Neuronal stem cell (in vitro differentiated cells): ENCODE measurements around the gene SSBP2.

Source experiments
- DNase-seq: peaks from one replicate; pipeline ENCODE4 v3.0.0-alpha.2; 2013; ENCODE audit warnings: low spot score
- H2AFZ ChIP-seq: one replicate; pipeline ENCODE4 v1.6.1; 2013; ENCODE audit warnings: mild to moderate bottlenecking, low read length, inconsistent platforms
- H2AK5ac ChIP-seq: 2 replicates; pipeline ENCODE4 v1.6.1; 2013; ENCODE audit warnings: low read depth, mild to moderate bottlenecking, inconsistent platforms, low read length, moderate library complexity, mixed read lengths
- H2BK120ac ChIP-seq: 2 replicates; pipeline ENCODE4 v1.6.1; 2013; ENCODE audit warnings: low read depth, mild to moderate bottlenecking, inconsistent platforms, low read length, moderate library complexity, mixed read lengths
- H2BK12ac ChIP-seq: one replicate; pipeline ENCODE4 v1.6.1; 2013; ENCODE audit warnings: low read length, inconsistent platforms
- H2BK15ac ChIP-seq: 2 replicates; pipeline ENCODE4 v1.6.1; 2013; ENCODE audit warnings: mild to moderate bottlenecking, low read length, inconsistent platforms, mixed read lengths
- H2BK5ac ChIP-seq: one replicate; pipeline ENCODE4 v1.6.1; 2013; ENCODE audit warnings: inconsistent platforms, mild to moderate bottlenecking, low read length, moderate library complexity
- H3K14ac ChIP-seq: one replicate; pipeline ENCODE4 v1.6.1; 2013; ENCODE audit warnings: low read length, inconsistent platforms
- H3K18ac ChIP-seq: 2 replicates; pipeline ENCODE4 v1.6.1; 2013; ENCODE audit warnings: low read length, inconsistent platforms
- H3K23ac ChIP-seq: 2 replicates; pipeline ENCODE4 v1.6.1; 2013; ENCODE audit warnings: low read depth, mild to moderate bottlenecking, mixed read lengths, low read length, inconsistent platforms; ENCODE audit not compliant: poor library complexity
- H3K27ac ChIP-seq: replicated peaks from 3 replicates; pipeline ENCODE4 v1.5.1; 2013; ENCODE audit warnings: low read length, inconsistent platforms
- H3K27me3 ChIP-seq, 3 experiments: 2 replicates each; pipeline ENCODE4 v1.6.1; 2013; ENCODE audit warnings: low read length in 3 of 3, mild to moderate bottlenecking in 2 of 3, inconsistent platforms in 1 of 3, low read depth in 1 of 3, mixed read lengths in 1 of 3, moderate library complexity in 1 of 3; ENCODE audit not compliant: control insufficient read depth in 3 of 3, insufficient read depth in 3 of 3
- H3K36me3 ChIP-seq, 2 donors: replicated peaks in 1 of 2; 2 replicates each; pipeline ENCODE4 v1.6.1; 2013; ENCODE audit warnings: low read length in 2 of 2; ENCODE audit not compliant: control insufficient read depth in 2 of 2, insufficient read depth in 2 of 2
- H3K4ac ChIP-seq: 2 replicates; pipeline ENCODE4 v1.6.1; 2013; ENCODE audit warnings: inconsistent platforms, mild to moderate bottlenecking, low read length, moderate library complexity
- H3K4me1 ChIP-seq, 2 donors: 1 replicate in 1 of 2; 2 replicates in 1 of 2; pipeline ENCODE4 v1.6.1; 2013; ENCODE audit warnings: low read length in 2 of 2, low read depth in 1 of 2; ENCODE audit not compliant: control insufficient read depth in 2 of 2, insufficient read depth in 1 of 2
- H3K4me2 ChIP-seq: one replicate; pipeline ENCODE4 v1.6.1; 2013; ENCODE audit warnings: mild to moderate bottlenecking, low read length, inconsistent platforms; ENCODE audit not compliant: insufficient read depth, poor library complexity, severe bottlenecking
- H3K4me3 ChIP-seq, 2 donors: 2 replicates each; pipeline ENCODE4 v1.5.1; 2013; ENCODE audit warnings: low read length in 2 of 2, mild to moderate bottlenecking in 2 of 2, inconsistent platforms in 1 of 2, moderate library complexity in 1 of 2
- H3K79me1 ChIP-seq: one replicate; pipeline ENCODE4 v1.6.1; 2013; ENCODE audit warnings: low read depth, mild to moderate bottlenecking, inconsistent platforms, low read length, moderate library complexity
- H3K9ac ChIP-seq: one replicate; pipeline ENCODE4 v1.6.1; 2013; ENCODE audit warnings: mild to moderate bottlenecking, low read depth, low read length, inconsistent platforms; ENCODE audit not compliant: poor library complexity
- H3K9me3 ChIP-seq, 2 donors: replicated peaks in 1 of 2; 2 replicates each; pipeline versions ENCODE3 to v1.6.1; 2013; ENCODE audit warnings: low read length in 2 of 2, mild to moderate bottlenecking in 2 of 2, inconsistent platforms in 1 of 2, low read depth in 1 of 2, mixed read lengths in 1 of 2, moderate library complexity in 1 of 2; ENCODE audit not compliant: control insufficient read depth in 2 of 2, insufficient read depth in 1 of 2
- H4K8ac ChIP-seq: one replicate; pipeline ENCODE4 v1.6.1; 2013; ENCODE audit warnings: low read depth, mild to moderate bottlenecking, inconsistent platforms, low read length, moderate library complexity
- H4K91ac ChIP-seq: one replicate; pipeline ENCODE4 v1.6.1; 2013; ENCODE audit warnings: low read length, low read depth, mild to moderate bottlenecking, inconsistent platforms; ENCODE audit not compliant: poor library complexity
- WGBS, 2 donors: extraction: QIAGEN DNeasy Blood & Tissue Kit; methylation state at CpG; one replicate each; pipeline ENCODE4 v1.1.7; 2013; ENCODE audit warnings: missing lambda C conversion rate in 2 of 2, mixed read lengths in 1 of 2; ENCODE audit not compliant: insufficient read length in 2 of 2, insufficient replicate concordance in 1 of 2; ENCODE audit errors: extremely low coverage in 2 of 2; 5-methylcytosine and 5-hydroxymethylcytosine counted together

Gene SSBP2

GRCh38 chr5:81752644-81752963 is 1.7 kb upstream of the SSBP2 start:
- no CpG with 5 or more reads among the region's 5 CpGs for WGBS, 2 donors
- H2BK120ac ChIP-seq, result no peak overlapping the region
- no peak overlapping the region for H2BK15ac ChIP-seq
- H3K4me2 ChIP-seq, result no peak overlapping the region
- H4K8ac ChIP-seq, result no peak overlapping the region
- H3K27me3 ChIP-seq, result no peaks in the 10 kb centered on the region
- H3K9ac ChIP-seq, result no peak overlapping the region
- no peak overlapping the region for H2BK12ac ChIP-seq
- no peak overlapping the region for H3K4me3 ChIP-seq
- H3K14ac ChIP-seq, result no peak overlapping the region
- H2AFZ ChIP-seq, result no peak overlapping the region
- no peak for DNase-seq
- H3K9me3 ChIP-seq, result no peaks in the 10 kb centered on the region
- H2AK5ac ChIP-seq, result no peak overlapping the region
- peaks cover 3% of the 10 kb centered on the region for H3K79me1 ChIP-seq
- H3K4me1 ChIP-seq, result peaks cover 12 to 33% of the 10 kb centered on the region in 2 donors
- H3K27ac ChIP-seq, result no peak overlapping the region
- H2BK5ac ChIP-seq, result no peak overlapping the region
- H4K91ac ChIP-seq, result no peak overlapping the region
- no peak overlapping the region for H3K18ac ChIP-seq
- H3K4ac ChIP-seq, result no peak overlapping the region
- H3K23ac ChIP-seq, result no peak overlapping the region
- H3K36me3 ChIP-seq, result no peaks in the 10 kb centered on the region

- peak overlapping the region; percentile 93 for H3K27ac ChIP-seq
- H4K91ac ChIP-seq, result peak overlapping the region; percentile 85
- H3K14ac ChIP-seq, result peak overlapping the region; percentile 82
- peak overlapping the region; percentile 63 for H2AK5ac ChIP-seq
- H2BK15ac ChIP-seq, result peak overlapping the region; percentile 85
- no peak overlapping the region for H4K8ac ChIP-seq
- H3K9ac ChIP-seq, result peak overlapping the region; percentile 81
- peaks cover 10 to 36% of the 10 kb centered on the region in 2 donors for H3K4me1 ChIP-seq
- no peaks in the 10 kb centered on the region for H3K27me3 ChIP-seq
- H3K4ac ChIP-seq, result peak overlapping the region; percentile 93
- DNase-seq, result peak; percentile 57
- no peaks in the 10 kb centered on the region for H3K9me3 ChIP-seq
- no CpG with 5 or more reads among the region's 37 CpGs for WGBS, 2 donors
- peak overlapping the region; percentile 93 for H2AFZ ChIP-seq
- H3K4me2 ChIP-seq, result peak overlapping the region; percentile 93
- H2BK120ac ChIP-seq, result peak overlapping the region; percentile 100
- H2BK12ac ChIP-seq, result peak overlapping the region; percentile 58
- peak overlapping the region; percentile 53 to 76 for H3K4me3 ChIP-seq
- H3K79me1 ChIP-seq, result peaks cover 3% of the 10 kb centered on the region
- H3K18ac ChIP-seq, result peak overlapping the region; percentile 99
- H3K23ac ChIP-seq, result no peak overlapping the region
- H3K36me3 ChIP-seq, result no peaks in the 10 kb centered on the region
- peak overlapping the region; percentile 98 for H2BK5ac ChIP-seq
These were observed 1.1 kb upstream of the SSBP2 start for GRCh38 chr5:81751836-81752643.

- Histone ChIP-seq H4K8ac (no peak overlapping the region), H4K91ac (no peak overlapping the region), H2BK5ac (peak overlapping the region; percentile 93), H2BK15ac (peak overlapping the region; percentile 81), H2BK12ac (no peak overlapping the region), H3K4ac (no peak overlapping the region), H3K27ac (peak overlapping the region; percentile 63), H3K79me1 (peaks cover 3% of the 10 kb centered on the region), H3K4me1 (peaks cover 10 to 29% of the 10 kb centered on the region in 2 donors), H2BK120ac (peak overlapping the region; percentile 81), H3K14ac (peak overlapping the region; percentile 71), H3K9ac (peak overlapping the region; percentile 92), H3K4me3 (peak overlapping the region; percentile 80 to 100), H3K23ac (no peak overlapping the region), H3K18ac (peak overlapping the region; percentile 97), H3K9me3 (no peaks in the 10 kb centered on the region), H3K4me2 (peak overlapping the region; percentile 25), H2AFZ (peak overlapping the region; percentile 74), H2AK5ac (peak overlapping the region; percentile 46), H3K27me3 (no peaks in the 10 kb centered on the region), H3K36me3 (peaks cover 0 to 4% of the 10 kb centered on the region in 2 donors)
- WGBS, 2 donors, result no CpG with 5 or more reads among the region's 90 CpGs
- DNase-seq, result no peak
These were observed 439 bp downstream of the SSBP2 start for GRCh38 chr5:81750308-81751008.
